H1 (cell line): ENCODE measurements around the gene DEGS2. TPM values are rescaled to one million over a fixed set of nuclear protein-coding genes. Genes with fewer than 3 reads are reported as not detected.
A peak's percentile ranks its signal among the peaks of the same experiment; 100 is the strongest.

Experiments
- CTCF ChIA-PET: fragments of 300-600 bp; sonication (Branson Sonifier 250); formaldehyde crosslinking; loops from one replicate; lab custom pipeline; 2021; ENCODE audit not compliant: partially characterized antibody; lab: Charles Lee
- POLR2A ChIA-PET: fragments of 300-600 bp; sonication (Branson Sonifier 250); formaldehyde crosslinking; loops from one replicate; lab custom pipeline; 2021; ENCODE audit warnings: inconsistent platforms; ENCODE audit not compliant: partially characterized antibody; lab: Charles Lee
- DNase-seq, 2 experiments: peaks; one replicate each; pipeline versions ENCODE4 v3.0.0 to v3.0.0-alpha.2; 2010 to 2022; ENCODE audit warnings: low spot score in 2 of 2, low read depth in 1 of 2, mixed read lengths in 1 of 2
- FAIRE-seq: peaks from 2 replicates; lab custom pipeline; 2011; peaks lifted over from hg19 to GRCh38; lab: Jason Lieb, UNC
- H2AFZ ChIP-seq: 2 replicates; pipeline ENCODE4 v1.8.1; 2012; ENCODE audit warnings: low read length, inconsistent platforms
- H2AK5ac ChIP-seq: 2 replicates; pipeline ENCODE4 v1.6.1; 2013; ENCODE audit warnings: low read depth, low read length
- H2BK120ac ChIP-seq: replicated peaks from 2 replicates; pipeline ENCODE3; 2013; ENCODE audit warnings: low read depth, low read length, inconsistent platforms
- H2BK12ac ChIP-seq: 2 replicates; pipeline ENCODE4 v1.6.1; 2013; ENCODE audit warnings: low read depth, low read length
- H2BK15ac ChIP-seq: 2 replicates; pipeline ENCODE4 v1.6.1; 2013; ENCODE audit warnings: low read length
- H2BK20ac ChIP-seq: 2 replicates; pipeline ENCODE4 v1.6.1; 2013; ENCODE audit warnings: low read length
- H2BK5ac ChIP-seq: 2 replicates; pipeline ENCODE4 v1.6.1; 2013; ENCODE audit warnings: low read depth, low read length
- H3K14ac ChIP-seq: 2 replicates; pipeline ENCODE4 v1.6.1; 2013; ENCODE audit warnings: inconsistent platforms; ENCODE audit not compliant: insufficient read length
- H3K18ac ChIP-seq: 2 replicates; pipeline ENCODE4 v1.6.1; 2013; ENCODE audit warnings: low read length; ENCODE audit errors: extremely low read depth
- H3K23ac ChIP-seq: 2 replicates; pipeline ENCODE4 v1.6.1; 2013; ENCODE audit warnings: inconsistent platforms; ENCODE audit not compliant: insufficient read length
- H3K23me2 ChIP-seq: 2 replicates; pipeline ENCODE4 v1.6.1; 2013; ENCODE audit warnings: low read depth, low read length
- H3K27ac ChIP-seq: 2 replicates; pipeline ENCODE4 v1.6.1; 2011; ENCODE audit warnings: low read depth, low read length, inconsistent platforms
- H3K27me3 ChIP-seq, 4 experiments: replicated peaks in 1 of 4; 1 replicate in 1 of 4; 2 replicates in 3 of 4; pipeline versions ENCODE4 v1.6.1 to v1.8.1; 2011 to 2013; ENCODE audit warnings: low read length in 3 of 4, mild to moderate bottlenecking in 3 of 4, inconsistent platforms in 2 of 4, mixed read lengths in 2 of 4, moderate library complexity in 1 of 4; ENCODE audit not compliant: control insufficient read depth in 3 of 4, insufficient read depth in 3 of 4; ENCODE audit errors: extremely low read depth in 1 of 4
- H3K36me3 ChIP-seq, 4 experiments: 2 replicates each; pipeline versions ENCODE4 v1.6.1 to v1.8.1; 2011 to 2013; ENCODE audit warnings: mild to moderate bottlenecking in 4 of 4, low read length in 3 of 4, moderate library complexity in 2 of 4, control low read depth in 1 of 4, inconsistent platforms in 1 of 4; ENCODE audit not compliant: insufficient read depth in 4 of 4, control insufficient read depth in 2 of 4
- H3K4ac ChIP-seq: replicated peaks from 2 replicates; pipeline ENCODE3; 2013; ENCODE audit warnings: low read length, low read depth, mixed read lengths, inconsistent platforms; ENCODE audit not compliant: insufficient read length
- H3K4me1 ChIP-seq, 4 experiments: replicated peaks in 1 of 4; 1 replicate in 1 of 4; 2 replicates in 3 of 4; pipeline versions ENCODE4 v1.6.1 to v1.8.1; 2011 to 2013; ENCODE audit warnings: low read length in 3 of 4, inconsistent platforms in 2 of 4, mixed read lengths in 1 of 4; ENCODE audit not compliant: insufficient read depth in 4 of 4, control insufficient read depth in 3 of 4
- H3K4me2 ChIP-seq, 2 experiments: 2 replicates each; pipeline versions ENCODE4 v1.6.1 to v1.8.1; 2011 to 2013; ENCODE audit warnings: low read depth in 2 of 2, low read length in 2 of 2, control low read depth in 1 of 2, inconsistent platforms in 1 of 2, mild to moderate bottlenecking in 1 of 2; ENCODE audit not compliant: insufficient read depth in 1 of 2
- H3K4me3 ChIP-seq, 4 experiments: fragments of 200-600, 300-600 bp in 1 of 4; sonication (generic), shearing (Covaris generic), sonication (Bioruptor Twin) in 1 of 4; 2 replicates each; pipeline versions ENCODE4 v1.5.1 to v1.8.1; 2011 to 2016; ENCODE audit warnings: low read length in 4 of 4, low read depth in 3 of 4, control low read depth in 2 of 4, inconsistent platforms in 2 of 4, mild to moderate bottlenecking in 2 of 4, mixed read lengths in 1 of 4, moderate library complexity in 1 of 4; ENCODE audit not compliant: insufficient read depth in 2 of 4; ENCODE audit errors: extremely low read depth in 1 of 4
- H3K56ac ChIP-seq: replicated peaks from 2 replicates; pipeline ENCODE3; 2013; ENCODE audit warnings: low read depth, mild to moderate bottlenecking, mixed read lengths, low read length, inconsistent platforms; ENCODE audit not compliant: insufficient read length
- H3K79me1 ChIP-seq: 2 replicates; pipeline ENCODE4 v1.6.1; 2013; ENCODE audit warnings: low read depth, low read length, control low read depth
- H3K79me2 ChIP-seq, 2 experiments: 2 replicates each; pipeline versions ENCODE4 v1.6.1 to v1.8.1; 2012 to 2013; ENCODE audit warnings: low read length in 2 of 2, mild to moderate bottlenecking in 2 of 2, inconsistent platforms in 1 of 2; ENCODE audit not compliant: insufficient read depth in 2 of 2, control insufficient read depth in 1 of 2
- H3K9ac ChIP-seq, 4 experiments: replicated peaks in 1 of 4; 1 replicate in 1 of 4; 2 replicates in 3 of 4; pipeline versions ENCODE4 v1.6.1 to v1.8.1; 2011 to 2013; ENCODE audit warnings: low read depth in 3 of 4, low read length in 3 of 4, control low read depth in 2 of 4, mild to moderate bottlenecking in 2 of 4, moderate library complexity in 2 of 4, inconsistent platforms in 1 of 4; ENCODE audit errors: extremely low read depth in 1 of 4
- H3K9me3 ChIP-seq, 2 experiments: 2 replicates each; pipeline versions ENCODE4 v1.6.1 to v1.8.1; 2012 to 2013; ENCODE audit warnings: mild to moderate bottlenecking in 2 of 2, moderate library complexity in 2 of 2, control low read depth in 1 of 2, inconsistent platforms in 1 of 2, low read depth in 1 of 2, low read length in 1 of 2, mixed read lengths in 1 of 2; ENCODE audit not compliant: insufficient read depth in 2 of 2
- H4K20me1 ChIP-seq, 2 experiments: replicated peaks in 1 of 2; 2 replicates each; pipeline versions ENCODE3 to v1.8.1; 2011 to 2013; ENCODE audit warnings: inconsistent platforms in 2 of 2, low read length in 2 of 2, mild to moderate bottlenecking in 1 of 2; ENCODE audit not compliant: insufficient read depth in 2 of 2, control insufficient read depth in 1 of 2
- H4K5ac ChIP-seq: 2 replicates; pipeline ENCODE4 v1.6.1; 2013; ENCODE audit warnings: low read length, low read depth, mixed read lengths, inconsistent platforms; ENCODE audit not compliant: insufficient read length
- H4K8ac ChIP-seq: 2 replicates; pipeline ENCODE4 v1.8.0; 2013; ENCODE audit warnings: mild to moderate bottlenecking, moderate library complexity, low read length, inconsistent platforms; ENCODE audit not compliant: insufficient read depth; ENCODE audit errors: extremely low read depth
- H4K91ac ChIP-seq: replicated peaks from 2 replicates; pipeline ENCODE3; 2013; ENCODE audit warnings: low read length, mixed read lengths, inconsistent platforms; ENCODE audit not compliant: insufficient read length
- CTCF ChIP-seq, 3 experiments: IDR thresholded peaks; 1 replicate in 2 of 3; 2 replicates in 1 of 3; pipeline versions ENCODE4 v1.5.1 to v1.6.1; 2011; ENCODE audit warnings: low read length in 3 of 3, mild to moderate bottlenecking in 3 of 3, inconsistent platforms in 2 of 3, low read depth in 1 of 3, moderate library complexity in 1 of 3; ENCODE audit not compliant: insufficient read depth in 1 of 3; ENCODE audit errors: control extremely low read depth in 1 of 3
- SP4 ChIP-seq: IDR thresholded peaks from 2 replicates; pipeline ENCODE4 v1.6.1; 2012; ENCODE audit warnings: low read length, inconsistent platforms
- TAF7 ChIP-seq: optimal IDR thresholded peaks from 2 replicates; pipeline ENCODE3; 2011; ENCODE audit warnings: low read depth, mild to moderate bottlenecking, inconsistent platforms, low read length, moderate library complexity, borderline replicate concordance
- WGBS, 2 experiments: shearing (Covaris generic) in 1 of 2; methylation state at CpG; one replicate each; pipeline versions ENCODE4 v1.1.6 to v1.1.7; 2013 to 2015; ENCODE audit warnings: low lambda C conversion rate in 2 of 2, mixed read lengths in 2 of 2, inconsistent platforms in 1 of 2, low coverage in 1 of 2, missing lambda C conversion rate in 1 of 2; ENCODE audit not compliant: insufficient replicate concordance in 2 of 2, insufficient coverage in 1 of 2, insufficient read length in 1 of 2; ENCODE audit errors: extremely low coverage in 1 of 2, missing lambda C conversion rate in 1 of 2; 5-methylcytosine and 5-hydroxymethylcytosine counted together
- polyA plus RNA-seq, 7 experiments: library from polyadenylated mRNA; depleted of rRNA in 3 of 7; stranded (reverse) in 5 of 7; unstranded in 2 of 7; fragments of >200 nt in 5 of 7; fragments of 200-250 nt in 2 of 7; gene quantifications; 1 replicate in 5 of 7; 2 replicates in 1 of 7; 4 replicates in 1 of 7; pipeline versions ENCODE4 v1.2.1 to v1.2.3, GENCODE V29; 2011 to 2013; ENCODE audit warnings: missing spikeins in 2 of 7, mixed read lengths in 2 of 7
- total RNA-seq: library from RNA; stranded (reverse); fragmentation: NEBNext Ultra II Directional; extraction: Animal tissue kit (Norgen Biotek cat#: 25700); gene quantifications from 2 replicates; pipeline ENCODE4 v1.2.1, GENCODE V29; 2021

The DEGS2 gene
- total and polyA plus RNA-seq, 2 of the 8 experiments (the other 6 are each of a cell fraction or from before 2014, with no cell fraction given) = 0.61 to 0.82 TPM

DNA sequence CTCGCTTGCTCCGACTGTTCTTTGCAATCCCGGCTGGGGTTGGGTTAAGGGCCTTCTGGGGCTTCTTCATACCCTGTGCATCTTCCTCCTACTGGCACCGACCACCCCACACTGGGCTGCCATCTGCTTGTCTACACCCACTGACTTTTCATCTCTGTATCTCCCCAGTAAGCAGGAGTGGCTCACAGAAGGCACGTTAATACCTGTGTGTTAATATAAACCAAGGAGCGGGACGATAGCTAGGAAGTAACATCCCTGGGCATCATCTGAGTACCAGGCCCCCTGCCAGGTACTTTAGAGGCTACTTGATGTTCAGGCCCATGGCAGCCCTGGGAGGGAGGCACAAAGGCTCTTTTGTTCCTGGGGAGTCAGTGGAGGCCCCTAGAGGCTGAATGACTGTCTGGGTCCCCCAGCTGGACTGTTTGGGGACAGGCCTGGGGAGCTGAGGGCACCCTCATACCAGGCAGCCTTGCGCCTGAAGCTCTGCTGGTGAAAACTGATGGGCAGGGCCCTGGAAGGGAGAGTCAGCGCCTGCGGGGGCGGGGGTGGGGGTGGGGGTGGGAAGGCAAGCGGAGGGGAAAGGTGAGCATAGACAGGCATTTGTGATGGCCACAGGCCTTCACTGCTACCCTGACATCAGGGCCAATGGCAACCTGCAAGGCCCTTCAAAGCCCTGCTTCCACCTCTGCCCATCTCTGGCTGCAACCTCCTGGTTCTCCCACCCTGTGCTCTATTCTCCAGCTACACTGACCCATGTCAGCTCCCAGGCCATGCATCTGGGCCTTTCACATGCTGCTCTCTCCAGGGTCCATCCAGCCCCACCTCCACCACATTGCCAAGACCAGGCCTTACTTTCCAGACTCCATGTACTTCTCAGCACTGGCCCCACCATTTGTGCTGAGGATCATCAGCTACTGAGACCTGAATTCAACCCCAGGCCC is 34.2 kb upstream of the DEGS2 start:
- no peak overlapping the region for H3K56ac ChIP-seq
- no peak overlapping the region for H2BK120ac ChIP-seq
- no peak overlapping the region for H3K9ac ChIP-seq
- POLR2A ChIA-PET = interaction anchor here (0.6 to 1.1 kb wide), 5 partner anchors 9 to 43 kb away, joined by 3 to 6 read pairs (median 4); no protein-coding TSS in a partner anchor
- DNase-seq = no peak
- peak overlapping the region; percentile 19 for H4K5ac ChIP-seq
- H4K8ac ChIP-seq = peak overlapping the region; percentile 63
- H4K20me1 ChIP-seq = no peaks in the 10 kb centered on the region
- 70% methylated on average over 12 of the region's 12 CpGs; no CpG with 5 or more reads in 1 of the 2 experiments for WGBS, 2 experiments
- H3K9me3 ChIP-seq = no peaks in the 10 kb centered on the region
- H3K4me2 ChIP-seq = peak overlapping the region in 1 of 2 experiments; percentile 37; a peak in 2 of 4 replicates
- no peaks in the 10 kb centered on the region for H3K27me3 ChIP-seq
- H3K36me3 ChIP-seq = no peaks in the 10 kb centered on the region
- TF ChIP-seq TAF7 (no peak), CTCF (IDR thresholded peaks at IDR 0.05; ENCODE audit: control extremely low read depth in 1 of 3, insufficient read depth in 1 of 3, low read depth in 1 of 3, low read length in 3 of 3) (peak; percentile 1 to 19 (median 6); a peak in 3 of 4 replicates), SP4 (no peak)
- TF ChIP-seq, all 59 proteins: peak for 1
- no peak overlapping the region for H3K4me3 ChIP-seq
- H3K4ac ChIP-seq = peak overlapping the region; percentile 30
- FAIRE-seq = no peak
- no peaks in the 10 kb centered on the region for H3K79me2 ChIP-seq
- no peaks in the 10 kb centered on the region for H3K23me2 ChIP-seq
- peaks cover 4 to 12% (median 8%) of the 10 kb centered on the region in 4 experiments; a peak in 6 of 7 replicates for H3K4me1 ChIP-seq
- peak overlapping the region; percentile 58; the same call in 1 of the 2 replicates for H2AFZ ChIP-seq
- H3K79me1 ChIP-seq = no peaks in the 10 kb centered on the region
- H3K23ac ChIP-seq = no peak overlapping the region
- H2BK12ac ChIP-seq = peak overlapping the region; percentile 80; the same call in 1 of the 2 replicates
- H3K14ac ChIP-seq = no peak overlapping the region
- H3K18ac ChIP-seq = peak overlapping the region; percentile 82
- CTCF ChIA-PET = interaction anchor here (0.5 to 3.8 kb wide), 34 partner anchors 9 to 447 kb away, joined by 3 to 30 read pairs (median 4); partner anchors contain the start of gene DEGS2
- H4K91ac ChIP-seq = peak overlapping the region; percentile 36
- H2AK5ac ChIP-seq = peak overlapping the region; percentile 77; the same call in 1 of the 2 replicates
- peak overlapping the region; percentile 90 for H2BK15ac ChIP-seq
- H2BK20ac ChIP-seq = 0 out of 2 replicates have a peak overlapping the region, but pooled peaks have one; percentile 80
- H3K27ac ChIP-seq = no peak overlapping the region
- peak overlapping the region; percentile 36; the same call in 1 of the 2 replicates for H2BK5ac ChIP-seq
